Measurements from ENCODE around the gene NOA1.

- TF ChIP-seq CTCF (IDR thresholded peaks at IDR 0.05 in 4 of 5, conservative IDR thresholded peaks at IDR 0.05 in 1 of 5) (no peak), POLR2A (IDR thresholded peaks at IDR 0.05) (no peak)
Observed at GRCh38 chr4:56930638-56931037, 46.8 kb downstream of the NOA1 start.
